GM12865 (cell line): ENCODE measurements around the gene PDE9A.
"Not testable (repeated sequence)": the region's sequence is repeated elsewhere in the genome, so short reads cannot be mapped to it uniquely, and the experiment has no call there.

Experiments used
- DNase-seq: peaks from one replicate; pipeline ENCODE4 v3.0.0; 2010; ENCODE audit warnings: low read depth
- H3K4me3 ChIP-seq: 2 replicates; pipeline ENCODE4 v1.5.1; 2011; ENCODE audit warnings: mild to moderate bottlenecking, low read depth, low read length, control low read depth
- CTCF ChIP-seq: IDR thresholded peaks from 2 replicates; pipeline ENCODE4 v1.5.1; 2011; ENCODE audit warnings: low read length, control low read depth, low read depth, inconsistent platforms; ENCODE audit not compliant: insufficient read depth; ENCODE audit errors: missing control alignments

The PDE9A gene

GRCh38 chr21:42711667-42712066 lies 58.2 kb downstream of the PDE9A start:
- no peak for DNase-seq
- no peak for TF ChIP-seq CTCF
- H3K4me3 ChIP-seq, result no peak overlapping the region

- not testable (repeated sequence) for H3K4me3 ChIP-seq, DNase-seq
These were observed 62.0 kb downstream of the PDE9A start for GRCh38 chr21:42715427-42715826.

- TF ChIP-seq CTCF, result no peak
- no peak for DNase-seq
These were observed 62.7 kb downstream of the PDE9A start for GRCh38 chr21:42716074-42716473.

GRCh38 chr21:42720484-42720883 lies 67.1 kb downstream of the PDE9A start:
- H3K4me3 ChIP-seq, DNase-seq: not testable (repeated sequence)

More at GRCh38 chr21:42716074-42716473, 62.7 kb downstream of the PDE9A start:
- no peak overlapping the region for H3K4me3 ChIP-seq

- no peak for DNase-seq
- no peak for TF ChIP-seq CTCF
- H3K4me3 ChIP-seq, result no peak overlapping the region
These were observed 68.0 kb downstream of the PDE9A start for GRCh38 chr21:42721341-42721824.

- DNase-seq, result no peak
- no peak for TF ChIP-seq CTCF
- H3K4me3 ChIP-seq, result no peak overlapping the region
These were observed 68.7 kb downstream of the PDE9A start for GRCh38 chr21:42722153-42722552.

- DNase-seq, result no peak
- no peak overlapping the region for H3K4me3 ChIP-seq
- TF ChIP-seq CTCF, result no peak
These were observed 69.5 kb downstream of the PDE9A start for GRCh38 chr21:42722808-42723473.

GRCh38 chr21:42724226-42724920 lies 71.0 kb downstream of the PDE9A start:
- H3K4me3 ChIP-seq, result no peak overlapping the region
- no peak for DNase-seq
- no peak for TF ChIP-seq CTCF
